Subcutaneous adipose tissue (tissue), 4 donors: Measurements from ENCODE around the gene TMC1. TPM values are rescaled to one million over a fixed set of nuclear protein-coding genes. Genes with fewer than 3 reads are reported as not detected.

ENCODE experiments used
- CTCF ChIP-seq: fragments of 450-650 bp; IDR thresholded peaks from one replicate; pipeline ENCODE4 v1.5.1; 2016; ENCODE audit warnings: low read depth, mild to moderate bottlenecking, control low read depth, antibody characterized with exemption, moderate library complexity
- total RNA-seq, 4 donors: library from RNA; depleted of rRNA; stranded (reverse); fragments of >200 nt; gene quantifications; one replicate each; pipeline ENCODE4 v1.1.0, GENCODE V29; 2016

Gene TMC1
- total RNA-seq, 4 donors from 2014 or later: 0.17 to 3.6 TPM; not detected in 2

GRCh38 chr9:72592502-72593403, 71.3 kb downstream of the TMC1 start:
- TF ChIP-seq CTCF: no peak

- TF ChIP-seq CTCF: no peak
These were observed 75.2 kb downstream of the TMC1 start for GRCh38 chr9:72596451-72597180.

GRCh38 chr9:72597181-72597517, 75.7 kb downstream of the TMC1 start:
- TF ChIP-seq CTCF: no peak

GRCh38 chr9:72597601-72598000, 76.2 kb downstream of the TMC1 start:
- no peak for TF ChIP-seq CTCF

GRCh38 chr9:72598639-72599038, 77.2 kb downstream of the TMC1 start:
- TF ChIP-seq CTCF: no peak

GRCh38 chr9:72599874-72600534, 78.6 kb downstream of the TMC1 start:
- no peak for TF ChIP-seq CTCF

- TF ChIP-seq CTCF: no peak
These were observed 79.3 kb downstream of the TMC1 start for GRCh38 chr9:72600671-72601070.
